Esophagus muscularis mucosa (tissue), 4 donors: ENCODE data around the gene MDH1B.

ENCODE experiments used
- CTCF ChIP-seq, 3 experiments: fragments of 200-600 bp in 2 of 3; fragments of 450-650 bp in 1 of 3; sonication (generic) in 2 of 3; IDR thresholded peaks; one replicate each; pipeline ENCODE4 v1.5.1; 2017 to 2019; ENCODE audit warnings: antibody characterized with exemption in 3 of 3, mild to moderate bottlenecking in 2 of 3, moderate library complexity in 1 of 3
- EP300 ChIP-seq: sonication (generic); formaldehyde crosslinking; IDR thresholded peaks from one replicate; pipeline ENCODE4 v1.6.1; 2017; ENCODE audit warnings: antibody characterized with exemption
- POLR2A ChIP-seq: fragments of 450-650 bp; IDR thresholded peaks from one replicate; pipeline ENCODE4 v1.6.1; 2017; ENCODE audit warnings: antibody characterized with exemption, moderate library complexity, mild to moderate bottlenecking, low read depth
- POLR2AphosphoS5 ChIP-seq, 2 donors: sonication (generic); formaldehyde crosslinking; IDR thresholded peaks; one replicate each; pipeline ENCODE4 v1.6.1; 2017; ENCODE audit warnings: antibody characterized with exemption in 2 of 2

DNA sequence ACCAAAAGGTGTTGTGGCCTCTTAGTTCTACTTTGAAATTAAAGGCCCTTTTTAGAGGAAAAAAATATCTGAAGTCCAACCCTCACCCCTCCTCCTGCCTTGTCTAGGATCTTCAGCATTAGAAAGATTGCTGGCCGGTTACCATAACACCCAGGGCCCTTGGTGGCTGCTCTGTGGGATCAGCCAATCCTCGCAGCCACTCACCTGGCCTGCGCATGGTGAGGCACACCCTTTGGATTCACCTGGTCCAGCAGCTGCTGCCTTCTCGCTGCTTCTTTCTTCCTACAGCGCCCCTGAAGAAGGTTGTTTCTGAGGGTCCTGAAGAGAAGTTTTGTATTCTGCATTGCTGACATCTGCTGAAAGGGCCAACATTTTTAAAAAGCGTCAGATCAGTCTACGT, 72.2 kb downstream of the MDH1B start:
- no peak for TF ChIP-seq CTCF (IDR thresholded peaks at IDR 0.05)
- no peak for TF ChIP-seq POLR2A
- no peak for TF ChIP-seq POLR2AphosphoS5 (IDR thresholded peaks at IDR 0.05)
- TF ChIP-seq EP300 = no peak
